Loucy (cell line): ENCODE measurements around the gene NIPAL3.

Source experiments
- H2AFZ ChIP-seq: fragments of 200-600 bp; sonication (generic); 2 replicates; pipeline ENCODE4 v1.6.0; 2016; ENCODE audit warnings: antibody characterized with exemption, mild to moderate bottlenecking, low read length, moderate library complexity
- H3F3A ChIP-seq: fragments of 200-600 bp; 2 replicates; pipeline ENCODE4 v1.6.0; 2016; ENCODE audit warnings: antibody characterized with exemption, low read depth, mild to moderate bottlenecking
- H3K27me3 ChIP-seq: fragments of 200-600 bp; sonication (generic); 2 replicates; pipeline ENCODE4 v1.6.1; 2014; ENCODE audit warnings: low read length, mild to moderate bottlenecking; ENCODE audit not compliant: insufficient read depth, poor library complexity, severe bottlenecking
- H3K36me3 ChIP-seq: fragments of 200-600 bp; sonication (generic); 2 replicates; pipeline ENCODE4 v1.6.1; 2016; ENCODE audit warnings: low read length; ENCODE audit not compliant: insufficient read depth
- H3K4me1 ChIP-seq: fragments of 200-600 bp; sonication (generic); 2 replicates; pipeline ENCODE4 v1.5.1; 2014; ENCODE audit warnings: low read length, mild to moderate bottlenecking; ENCODE audit not compliant: insufficient read depth, poor library complexity, severe bottlenecking
- H3K4me2 ChIP-seq: fragments of 200-600 bp; sonication (generic); 2 replicates; pipeline ENCODE4 v1.6.0; 2014; ENCODE audit warnings: antibody characterized with exemption, low read length, low read depth, mild to moderate bottlenecking; ENCODE audit not compliant: poor library complexity, severe bottlenecking
- H3K4me3 ChIP-seq: fragments of 200-600 bp; sonication (generic); 2 replicates; pipeline ENCODE4 v1.5.1; 2014; ENCODE audit warnings: low read length, mild to moderate bottlenecking, mixed read lengths; ENCODE audit not compliant: poor library complexity, severe bottlenecking
- H3K79me2 ChIP-seq: fragments of 200-600 bp; sonication (generic); 2 replicates; pipeline ENCODE4 v1.6.1; 2014; ENCODE audit warnings: low read length; ENCODE audit not compliant: insufficient read depth
- H3K9ac ChIP-seq: fragments of 200-600 bp; sonication (generic); 2 replicates; pipeline ENCODE4 v1.6.0; 2014; ENCODE audit warnings: mild to moderate bottlenecking, low read depth, low read length, moderate library complexity; ENCODE audit not compliant: poor library complexity, severe bottlenecking
- H3K9me2 ChIP-seq: fragments of 200-600 bp; sonication (generic); replicated peaks from 2 replicates; pipeline ENCODE4 v1.6.1; 2016; ENCODE audit warnings: low read depth, low read length, mixed read lengths
- H3K9me3 ChIP-seq: fragments of 200-600 bp; sonication (generic); 2 replicates; pipeline ENCODE4 v1.6.1; 2014; ENCODE audit warnings: mild to moderate bottlenecking, antibody characterized with exemption, low read length, low read depth; ENCODE audit not compliant: insufficient read depth
- H4K20me1 ChIP-seq: fragments of 200-600 bp; sonication (generic); 2 replicates; pipeline ENCODE4 v1.6.0; 2014; ENCODE audit warnings: antibody characterized with exemption, low read length, mild to moderate bottlenecking; ENCODE audit not compliant: insufficient read depth, poor library complexity, severe bottlenecking
- EZH2phosphoT487 ChIP-seq: fragments of 200-600 bp; IDR thresholded peaks from 2 replicates; pipeline ENCODE4 v1.6.1; 2018; ENCODE audit warnings: antibody characterized with exemption, mild to moderate bottlenecking, moderate library complexity, borderline replicate concordance
- TF ChIP-seq, protein P1 (sequence below): fragments of 200-600 bp; sonication (generic); conservative IDR thresholded peaks from 2 replicates; pipeline ENCODE4 v1.5.1; 2014; ENCODE audit warnings: mild to moderate bottlenecking, antibody characterized with exemption, low read length

NIPAL3 gene

DNA sequence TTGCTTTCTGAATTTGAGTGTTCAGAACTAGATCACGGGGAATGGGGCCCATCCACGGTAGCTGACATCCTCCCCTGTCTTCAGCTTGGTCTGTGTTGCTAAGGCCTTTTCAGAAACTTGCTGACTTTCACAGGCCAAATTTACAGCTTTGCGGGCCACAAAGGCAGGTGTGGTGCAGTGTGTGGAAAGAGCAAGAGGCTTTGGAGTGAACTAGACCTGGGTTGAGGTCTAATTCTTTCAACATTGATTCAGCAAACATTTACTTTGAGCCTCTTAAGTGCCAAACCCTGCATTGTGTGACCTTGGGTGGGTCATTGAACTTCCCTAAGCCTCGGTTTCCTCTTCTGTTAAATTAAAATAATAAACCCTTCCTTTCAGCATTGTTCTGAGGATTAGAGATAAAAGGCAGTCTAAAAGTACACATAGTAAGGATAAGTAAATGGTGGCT, 26.3 kb upstream of the NIPAL3 start:
- no peaks in the 10 kb centered on the region for H4K20me1 ChIP-seq
- no peaks in the 10 kb centered on the region for H3K9me2 ChIP-seq
- no peak for TF ChIP-seq EZH2phosphoT487
- TF ChIP-seq, protein P1, sequence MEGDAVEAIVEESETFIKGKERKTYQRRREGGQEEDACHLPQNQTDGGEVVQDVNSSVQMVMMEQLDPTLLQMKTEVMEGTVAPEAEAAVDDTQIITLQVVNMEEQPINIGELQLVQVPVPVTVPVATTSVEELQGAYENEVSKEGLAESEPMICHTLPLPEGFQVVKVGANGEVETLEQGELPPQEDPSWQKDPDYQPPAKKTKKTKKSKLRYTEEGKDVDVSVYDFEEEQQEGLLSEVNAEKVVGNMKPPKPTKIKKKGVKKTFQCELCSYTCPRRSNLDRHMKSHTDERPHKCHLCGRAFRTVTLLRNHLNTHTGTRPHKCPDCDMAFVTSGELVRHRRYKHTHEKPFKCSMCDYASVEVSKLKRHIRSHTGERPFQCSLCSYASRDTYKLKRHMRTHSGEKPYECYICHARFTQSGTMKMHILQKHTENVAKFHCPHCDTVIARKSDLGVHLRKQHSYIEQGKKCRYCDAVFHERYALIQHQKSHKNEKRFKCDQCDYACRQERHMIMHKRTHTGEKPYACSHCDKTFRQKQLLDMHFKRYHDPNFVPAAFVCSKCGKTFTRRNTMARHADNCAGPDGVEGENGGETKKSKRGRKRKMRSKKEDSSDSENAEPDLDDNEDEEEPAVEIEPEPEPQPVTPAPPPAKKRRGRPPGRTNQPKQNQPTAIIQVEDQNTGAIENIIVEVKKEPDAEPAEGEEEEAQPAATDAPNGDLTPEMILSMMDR: no peak
- H3K4me1 ChIP-seq: no peaks in the 10 kb centered on the region
- H3K36me3 ChIP-seq: no peaks in the 10 kb centered on the region
- H3K27me3 ChIP-seq: no peaks in the 10 kb centered on the region
- no peaks in the 10 kb centered on the region for H3K9me3 ChIP-seq
- no peak overlapping the region for H3K4me2 ChIP-seq
- H3F3A ChIP-seq: no peaks in the 10 kb centered on the region
- H3K9ac ChIP-seq: no peak overlapping the region
- H3K4me3 ChIP-seq: no peak overlapping the region
- H2AFZ ChIP-seq: no peak overlapping the region
- H3K79me2 ChIP-seq: no peaks in the 10 kb centered on the region

DNA sequence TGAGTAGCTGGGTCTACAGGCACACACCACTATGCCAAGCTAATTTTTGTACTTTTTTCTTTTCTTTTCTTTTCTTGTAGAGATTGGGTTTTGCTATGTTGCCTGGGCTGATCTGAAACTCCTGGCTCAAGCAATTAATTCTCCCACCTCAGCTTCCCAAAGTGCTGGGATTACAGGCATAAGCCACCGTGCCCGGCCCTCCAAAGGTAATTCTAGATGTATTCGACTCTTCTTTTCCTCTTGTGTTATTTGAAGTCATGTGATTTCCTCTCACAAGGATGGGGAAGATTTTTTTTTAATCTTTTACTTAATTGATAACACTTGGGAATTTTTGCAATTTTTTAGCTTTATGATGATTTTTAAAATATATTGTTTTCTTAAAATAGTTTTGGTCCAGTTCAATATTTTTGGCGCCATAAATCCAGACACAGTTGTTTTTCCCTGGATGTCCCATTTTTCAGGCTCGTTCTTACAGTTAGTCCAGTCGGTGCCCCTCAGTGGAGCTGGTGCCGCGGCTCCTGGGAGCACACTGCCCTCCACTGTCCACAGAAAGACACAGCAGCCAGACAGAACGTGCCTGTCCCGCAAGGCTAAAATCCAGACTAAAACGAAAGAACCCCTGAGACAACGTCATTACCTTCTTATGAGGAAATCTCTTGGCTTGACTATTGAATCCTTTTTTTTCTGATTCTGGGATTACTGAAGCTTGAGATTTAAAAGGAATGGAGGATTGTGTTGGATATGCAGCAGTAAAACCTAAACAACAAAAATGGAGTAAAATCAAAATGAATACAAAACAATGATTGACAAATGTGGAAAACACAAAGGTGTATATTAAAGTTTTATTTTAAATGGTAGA, 24.4 kb upstream of the NIPAL3 start:
- Histone ChIP-seq H3K79me2 (no peaks in the 10 kb centered on the region), H3K4me3 (no peak overlapping the region), H3F3A (no peaks in the 10 kb centered on the region), H3K4me1 (no peaks in the 10 kb centered on the region), H4K20me1 (no peaks in the 10 kb centered on the region), H3K36me3 (no peaks in the 10 kb centered on the region), H3K4me2 (no peak overlapping the region), H3K9me2 (no peaks in the 10 kb centered on the region), H3K27me3 (no peaks in the 10 kb centered on the region), H3K9me3 (no peaks in the 10 kb centered on the region), H2AFZ (no peak overlapping the region), H3K9ac (no peak overlapping the region)
- TF ChIP-seq, protein P1: peak; percentile 96
- no peak for TF ChIP-seq EZH2phosphoT487

DNA sequence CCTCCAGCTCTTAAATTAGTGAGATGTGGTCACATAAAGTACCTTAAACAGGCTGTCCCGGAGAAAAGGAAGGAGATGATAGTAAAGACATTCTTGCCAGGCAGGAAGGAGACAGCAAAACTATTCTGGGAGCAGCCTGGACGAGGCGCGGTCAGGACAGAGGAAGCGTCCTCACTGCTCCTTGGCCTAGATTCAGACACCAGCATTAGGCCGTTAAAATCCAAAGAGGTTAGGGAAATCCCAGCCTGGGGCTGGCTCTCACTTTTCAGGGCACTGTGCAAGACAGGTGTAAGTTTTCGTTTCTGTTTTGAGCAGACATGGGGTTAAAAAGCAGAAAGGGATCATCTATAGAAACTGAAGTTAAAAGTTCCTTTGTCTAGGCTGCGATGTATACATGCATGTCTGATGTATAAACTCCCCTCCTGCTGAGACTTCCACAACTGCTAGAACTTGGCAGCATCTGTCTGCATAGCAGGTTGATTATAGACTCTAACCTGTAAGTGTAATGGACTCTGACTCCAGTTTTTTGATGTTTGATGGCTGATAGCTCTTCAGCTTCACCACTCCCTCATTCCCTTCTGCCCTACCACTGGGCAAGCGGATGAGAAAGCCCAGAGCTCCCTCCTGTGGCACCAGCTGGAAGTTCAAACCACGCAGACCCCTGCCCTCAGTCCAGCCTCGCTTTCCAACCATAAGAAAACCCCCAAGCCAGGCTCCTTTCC, 23.6 kb upstream of the NIPAL3 start:
- H4K20me1 ChIP-seq: no peaks in the 10 kb centered on the region
- no peaks in the 10 kb centered on the region for H3K27me3 ChIP-seq
- TF ChIP-seq, protein P1: peak; percentile 92
- TF ChIP-seq EZH2phosphoT487: no peak
- H3F3A ChIP-seq: no peaks in the 10 kb centered on the region
- no peaks in the 10 kb centered on the region for H3K36me3 ChIP-seq
- H2AFZ ChIP-seq: no peak overlapping the region
- H3K4me1 ChIP-seq: no peaks in the 10 kb centered on the region
- no peaks in the 10 kb centered on the region for H3K9me3 ChIP-seq
- no peaks in the 10 kb centered on the region for H3K79me2 ChIP-seq
- no peaks in the 10 kb centered on the region for H3K9me2 ChIP-seq
- no peak overlapping the region for H3K4me2 ChIP-seq
- H3K9ac ChIP-seq: no peak overlapping the region
- H3K4me3 ChIP-seq: no peak overlapping the region
